Measurements from ENCODE around the gene RFNG. TPM values are rescaled to one million over a fixed set of nuclear protein-coding genes. Genes with fewer than 3 reads are reported as not detected.

The RFNG gene
- total RNA-seq, 1 experiment from 2014 or later, result 37.9 TPM

DNA sequence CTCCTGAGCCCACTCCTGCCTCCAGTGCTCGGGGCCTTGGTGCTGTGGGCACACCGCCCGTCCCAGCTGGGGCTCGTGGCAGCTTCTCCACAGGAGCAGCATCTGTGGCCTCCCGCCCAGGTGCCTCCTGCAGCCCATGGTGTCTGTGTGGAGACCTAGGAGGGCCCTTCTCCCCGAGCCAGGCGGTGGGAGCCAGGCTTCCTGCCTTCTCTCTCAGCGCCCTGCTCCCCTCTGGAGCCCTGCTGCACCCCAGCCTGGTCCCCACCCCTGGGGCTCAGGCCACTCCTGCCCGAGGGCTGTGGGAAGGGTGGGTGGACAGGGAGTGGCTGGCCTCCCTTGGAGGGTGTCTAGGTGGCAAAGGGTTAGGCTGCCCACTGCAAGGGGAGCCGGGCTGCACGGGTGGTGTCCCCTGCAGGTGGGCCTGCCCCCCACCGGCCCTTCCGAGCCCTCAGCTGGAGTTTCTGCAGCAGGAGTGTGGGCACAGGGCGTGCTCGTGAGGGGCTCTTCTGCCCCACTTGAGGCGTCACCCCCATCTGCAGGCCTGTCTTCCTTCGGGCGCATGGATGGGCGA is 39.9 kb downstream of the RFNG start:
- CTCF ChIA-PET, result interaction anchor here (1.4 to 2.3 kb wide), 2 partner anchors 51 to 52 kb away, joined by 5 to 8 read pairs; partner anchors contain the start of gene NOTUM
- H3K4me1 Mint-ChIP-seq (ENCODE audit: insufficient read depth, unreplicated experiment), result peaks cover 4% of the 10 kb centered on the region
- no peaks in the 10 kb centered on the region for H3K9me3 Mint-ChIP-seq (ENCODE audit: unreplicated experiment)
- POLR2A ChIA-PET, result interaction anchor here (0.7 kb wide), 1 partner anchor 9 kb away, joined by 4 read pairs; no protein-coding TSS in a partner anchor
- no peak for DNase-seq (ENCODE audit: unreplicated experiment)
- H3K4me3 Mint-ChIP-seq (ENCODE audit: unreplicated experiment), result no peak overlapping the region
- TF ChIP-seq, protein P1, sequence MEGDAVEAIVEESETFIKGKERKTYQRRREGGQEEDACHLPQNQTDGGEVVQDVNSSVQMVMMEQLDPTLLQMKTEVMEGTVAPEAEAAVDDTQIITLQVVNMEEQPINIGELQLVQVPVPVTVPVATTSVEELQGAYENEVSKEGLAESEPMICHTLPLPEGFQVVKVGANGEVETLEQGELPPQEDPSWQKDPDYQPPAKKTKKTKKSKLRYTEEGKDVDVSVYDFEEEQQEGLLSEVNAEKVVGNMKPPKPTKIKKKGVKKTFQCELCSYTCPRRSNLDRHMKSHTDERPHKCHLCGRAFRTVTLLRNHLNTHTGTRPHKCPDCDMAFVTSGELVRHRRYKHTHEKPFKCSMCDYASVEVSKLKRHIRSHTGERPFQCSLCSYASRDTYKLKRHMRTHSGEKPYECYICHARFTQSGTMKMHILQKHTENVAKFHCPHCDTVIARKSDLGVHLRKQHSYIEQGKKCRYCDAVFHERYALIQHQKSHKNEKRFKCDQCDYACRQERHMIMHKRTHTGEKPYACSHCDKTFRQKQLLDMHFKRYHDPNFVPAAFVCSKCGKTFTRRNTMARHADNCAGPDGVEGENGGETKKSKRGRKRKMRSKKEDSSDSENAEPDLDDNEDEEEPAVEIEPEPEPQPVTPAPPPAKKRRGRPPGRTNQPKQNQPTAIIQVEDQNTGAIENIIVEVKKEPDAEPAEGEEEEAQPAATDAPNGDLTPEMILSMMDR (IDR thresholded peaks at IDR 0.05; ENCODE audit: unreplicated experiment), result no peak
- no TSS peak for BruUV-seq (replicated peaks)
- no peak overlapping the region for H3K27ac Mint-ChIP-seq (ENCODE audit: low read depth, unreplicated experiment)
- H3K27me3 Mint-ChIP-seq (ENCODE audit: insufficient read depth, unreplicated experiment), result no peaks in the 10 kb centered on the region
- intact Hi-C loops (cut with micrococcal nuclease), result no loop called here
- peaks cover 18% of the 10 kb centered on the region for H3K36me3 Mint-ChIP-seq (ENCODE audit: insufficient read depth, unreplicated experiment)

- no peak for DNase-seq (ENCODE audit: unreplicated experiment)
- TF ChIP-seq, protein P1 (IDR thresholded peaks at IDR 0.05; ENCODE audit: unreplicated experiment), result no peak
- POLR2A ChIA-PET, result interaction anchor here (0.7 kb wide), 1 partner anchor 10 kb away, joined by 4 read pairs; no protein-coding TSS in a partner anchor
- Mint-ChIP-seq H3K4me3 (ENCODE audit: unreplicated experiment) (no peak overlapping the region), H3K36me3 (ENCODE audit: insufficient read depth, unreplicated experiment) (peaks cover 18% of the 10 kb centered on the region), H3K27me3 (ENCODE audit: insufficient read depth, unreplicated experiment) (no peaks in the 10 kb centered on the region), H3K27ac (ENCODE audit: low read depth, unreplicated experiment) (no peak overlapping the region), H3K9me3 (ENCODE audit: unreplicated experiment) (no peaks in the 10 kb centered on the region), H3K4me1 (ENCODE audit: insufficient read depth, unreplicated experiment) (peaks cover 9% of the 10 kb centered on the region)
- intact Hi-C loops (cut with micrococcal nuclease), result no loop called here
- CTCF ChIA-PET, result interaction anchor here (0.7 to 2.3 kb wide), 5 partner anchors 9 to 52 kb away, joined by 3 to 12 read pairs (median 5); partner anchors contain the start of gene NOTUM
- BruUV-seq (replicated peaks), result no TSS peak
Observed at GRCh38 chr17:82010575-82011525, 40.8 kb downstream of the RFNG start.

DNA sequence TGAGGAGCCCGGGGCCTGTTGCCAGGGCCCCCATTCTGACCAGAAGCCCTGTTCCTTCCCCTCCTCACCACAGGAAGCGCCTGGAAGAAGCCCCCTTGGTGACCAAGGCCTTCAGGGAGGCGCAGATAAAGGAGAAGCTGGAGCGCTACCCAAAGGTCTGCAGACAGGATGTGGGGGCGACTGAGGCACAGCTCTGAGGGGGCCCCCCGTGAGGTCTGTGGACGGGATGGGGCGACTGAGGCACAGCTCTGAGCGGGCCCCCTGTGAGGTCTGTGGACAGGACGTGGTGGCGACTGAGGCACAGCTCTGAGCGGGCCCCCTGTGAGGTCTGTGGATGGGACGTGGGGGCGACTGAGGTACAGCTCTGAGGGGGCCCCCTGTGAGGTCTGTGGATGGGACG is 42.2 kb downstream of the RFNG start:
- Mint-ChIP-seq H3K36me3 (ENCODE audit: insufficient read depth, unreplicated experiment) (peaks cover 12% of the 10 kb centered on the region), H3K4me3 (ENCODE audit: unreplicated experiment) (no peak overlapping the region), H3K27me3 (ENCODE audit: insufficient read depth, unreplicated experiment) (no peaks in the 10 kb centered on the region), H3K27ac (ENCODE audit: low read depth, unreplicated experiment) (no peak overlapping the region), H3K4me1 (ENCODE audit: insufficient read depth, unreplicated experiment) (peaks cover 10% of the 10 kb centered on the region), H3K9me3 (ENCODE audit: unreplicated experiment) (no peaks in the 10 kb centered on the region)
- no TSS peak for BruUV-seq (replicated peaks)
- POLR2A ChIA-PET, result interaction anchor here (0.6 kb wide), 1 partner anchor 13 kb away, joined by 3 read pairs; the partner anchor contains the start of gene CENPX
- intact Hi-C loops (cut with micrococcal nuclease), result no loop called here
- CTCF ChIA-PET, result interaction anchor here (0.7 to 1.9 kb wide), 2 partner anchors 11 to 50 kb away, joined by 4 to 12 read pairs; no protein-coding TSS in a partner anchor
- TF ChIP-seq, protein P1 (IDR thresholded peaks at IDR 0.05; ENCODE audit: unreplicated experiment), result no peak
- no peak for DNase-seq (ENCODE audit: unreplicated experiment)

- POLR2A ChIA-PET, result interaction anchor here (0.6 kb wide), 1 partner anchor 14 kb away, joined by 3 read pairs; the partner anchor contains the start of gene CENPX
- Mint-ChIP-seq H3K4me3 (ENCODE audit: unreplicated experiment) (no peak overlapping the region), H3K4me1 (ENCODE audit: insufficient read depth, unreplicated experiment) (peaks cover 10% of the 10 kb centered on the region), H3K27me3 (ENCODE audit: insufficient read depth, unreplicated experiment) (no peaks in the 10 kb centered on the region), H3K27ac (ENCODE audit: low read depth, unreplicated experiment) (no peak overlapping the region), H3K9me3 (ENCODE audit: unreplicated experiment) (no peaks in the 10 kb centered on the region), H3K36me3 (ENCODE audit: insufficient read depth, unreplicated experiment) (peaks cover 12% of the 10 kb centered on the region)
- no peak for DNase-seq (ENCODE audit: unreplicated experiment)
- BruUV-seq (replicated peaks), result no TSS peak
- CTCF ChIA-PET, result interaction anchor here (0.6 to 1.9 kb wide), 3 partner anchors 11 to 17 kb away, joined by 3 to 12 read pairs (median 5); no protein-coding TSS in a partner anchor
- intact Hi-C loops (cut with micrococcal nuclease), result no loop called here
- TF ChIP-seq, protein P1 (IDR thresholded peaks at IDR 0.05; ENCODE audit: unreplicated experiment), result no peak
Observed at GRCh38 chr17:82008941-82009405, 42.6 kb downstream of the RFNG start.
